ENCODE measurements around the gene LCP2.

Gene LCP2

GRCh38 chr5:170206216-170206615 lies 91.4 kb downstream of the LCP2 start:
- no peak for DNase-seq

- no peak for DNase-seq
Observed at GRCh38 chr5:170204202-170204601, 93.4 kb downstream of the LCP2 start.

DNA sequence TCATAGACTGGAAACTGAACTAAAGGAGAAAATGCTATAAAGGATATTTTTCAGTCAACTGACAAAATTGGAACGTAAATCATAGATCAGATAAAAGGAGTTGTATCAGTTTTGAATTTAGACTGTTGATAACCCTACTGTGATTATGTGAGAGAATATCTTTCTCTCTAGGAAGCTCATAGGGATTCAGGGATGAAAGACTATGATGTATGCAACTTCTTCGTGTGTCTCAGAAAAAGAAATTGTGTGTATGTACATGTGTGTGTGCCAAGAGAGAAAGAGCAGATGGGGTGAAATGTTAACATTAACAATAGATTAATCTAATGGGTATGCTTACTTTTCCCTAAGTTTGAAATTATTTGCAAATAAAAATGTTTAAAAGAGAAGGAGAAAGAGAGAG lies 95.5 kb downstream of the LCP2 start:
- DNase-seq = no peak

- DNase-seq = no peak
Observed at GRCh38 chr5:170201311-170201710, 96.3 kb downstream of the LCP2 start.

GRCh38 chr5:170200876-170201275 lies 96.7 kb downstream of the LCP2 start:
- no peak for DNase-seq
